Measurements from ENCODE around the gene MCM6. TPM values are rescaled to one million over a fixed set of nuclear protein-coding genes. Genes with fewer than 3 reads are reported as not detected.

MCM6 gene
- polyA plus RNA-seq, 3 donors: 70.4 to 76.7 (median 75.8) TPM

DNA sequence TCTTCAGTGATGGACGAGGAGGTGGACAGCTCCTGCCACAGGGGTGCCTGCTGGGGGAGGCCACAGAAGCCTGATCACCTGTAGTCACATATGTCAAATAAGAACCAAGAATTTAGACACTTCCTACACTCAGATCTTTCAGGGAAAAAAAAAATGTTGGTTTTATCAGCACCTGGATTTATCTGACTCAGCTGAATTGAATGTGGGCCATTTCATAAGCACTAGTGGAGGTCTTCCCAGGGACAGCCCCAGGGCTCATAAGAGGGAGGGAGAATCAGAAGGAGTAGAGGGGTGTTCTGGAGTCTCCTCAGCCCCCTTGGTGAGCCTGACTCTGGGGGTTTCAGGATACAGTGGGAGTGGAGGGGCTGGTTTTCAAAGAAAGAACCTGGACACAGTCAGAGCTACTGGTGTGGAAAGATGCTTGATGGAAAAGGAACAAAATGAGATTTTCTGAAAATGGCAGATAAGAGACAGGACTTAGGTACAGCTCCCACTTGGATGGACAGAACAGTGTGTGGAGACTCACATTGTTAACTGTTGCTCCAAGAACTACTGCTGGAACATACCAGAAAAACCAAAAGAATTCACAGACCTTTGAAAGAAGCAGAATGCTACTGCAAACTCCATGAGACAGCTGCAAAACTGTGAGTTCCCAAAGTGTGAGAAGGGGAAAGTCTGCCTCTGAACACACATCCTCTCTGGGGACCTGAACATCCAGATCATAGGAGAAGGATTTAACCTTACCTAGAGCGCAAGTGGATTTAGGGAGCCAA, 84.6 kb downstream of the MCM6 start:
- no peak for DNase-seq (ENCODE audit: low read depth in 3 of 3, low spot score in 2 of 3)

DNA sequence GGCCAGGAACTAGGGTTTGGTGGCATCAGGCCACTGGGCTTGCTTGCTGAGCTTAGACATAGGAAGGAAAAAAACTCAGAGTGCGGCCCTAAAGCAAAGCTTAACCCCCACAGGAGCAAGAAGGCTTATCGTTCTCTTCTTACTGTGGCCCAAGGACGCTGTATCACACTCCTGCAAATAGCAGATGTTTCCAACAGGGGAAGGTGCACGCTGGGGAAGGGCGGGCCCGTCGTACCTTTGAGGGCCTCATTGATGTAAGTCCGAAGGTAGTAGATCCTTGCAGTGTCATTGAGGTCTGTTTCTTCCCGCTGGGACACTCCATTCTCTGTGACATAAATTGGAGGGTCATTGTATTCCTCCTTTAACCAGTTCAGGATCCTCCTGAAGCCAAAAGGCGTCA, 85.8 kb downstream of the MCM6 start:
- no peak for DNase-seq (ENCODE audit: low read depth in 3 of 3, low spot score in 2 of 3)

Other genes starting within 250 kb of the MCM6 start
- gene UBXN4, start 134.6 kb downstream of the MCM6 start, polyA plus RNA-seq (ENCODE audit: insufficient read length in 3 of 3): 100 to 1,000 TPM; 149 to 168 (median 153) TPM
- gene LCT, start 39.3 kb downstream of the MCM6 start, polyA plus RNA-seq (ENCODE audit: insufficient read length in 3 of 3): under 1 TPM in 1 of 3 donors, not detected in 2; 0.03 TPM
- gene DARS1, start 109.2 kb upstream of the MCM6 start, polyA plus RNA-seq (ENCODE audit: insufficient read length in 3 of 3): 100 to 1,000 TPM; 152 to 170 (median 156) TPM
- gene CXCR4, start 241.7 kb upstream of the MCM6 start, polyA plus RNA-seq (ENCODE audit: insufficient read length in 3 of 3): 10 to 100 TPM; 54.4 to 59.6 (median 57.8) TPM

Data from right renal cortex interstitium (tissue), 3 donors.